ENCODE data around the gene ANKRD16. TPM values are rescaled to one million over a fixed set of nuclear protein-coding genes. Genes with fewer than 3 reads are reported as not detected.

The ANKRD16 gene
- total RNA-seq, 4 donors from 2014 or later, result 8.0 to 19.8 (median 13.1) TPM

- 77 to 78% methylated on average over 7 of the region's 7 CpGs for WGBS, 2 donors
- intact Hi-C loops (cut with DNase I), result no loop called here
Measured at GRCh38 chr10:5891009-5891408, 1.3 kb upstream of the ANKRD16 start.

GRCh38 chr10:5890452-5890915 is 791 bp upstream of the ANKRD16 start:
- Histone ChIP-seq H3K4me1 (peaks cover 17 to 23% of the 10 kb centered on the region in 2 donors), H3K4me3 (replicated peaks in 1 of 3) (peak overlapping the region; percentile 20 to 91 (median 65)), H3K36me3 (peaks cover 7 to 9% of the 10 kb centered on the region in 2 donors), H3K27me3 (no peaks in the 10 kb centered on the region), H3K27ac (peak overlapping the region in 2 of 3 donors; percentile 37 to 65), H3K9me3 (no peaks in the 10 kb centered on the region)
- intact Hi-C loops (cut with DNase I), result no loop called here
- 2 to 4% methylated on average over 6 to 25 of the region's 40 CpGs for WGBS, 2 donors
- peak in 1 of 2 donors; percentile 6 for DNase-seq
- no peak for TF ChIP-seq CTCF (IDR thresholded peaks at IDR 0.05)
- no peak for TF ChIP-seq POLR2A (IDR thresholded peaks at IDR 0.05)

More at GRCh38 chr10:5891009-5891408, 1.3 kb upstream of the ANKRD16 start:
- H3K27me3 ChIP-seq, result no peaks in the 10 kb centered on the region
- peaks cover 4 to 9% of the 10 kb centered on the region in 2 donors for H3K36me3 ChIP-seq
- peaks cover 17 to 23% of the 10 kb centered on the region in 2 donors for H3K4me1 ChIP-seq
- H3K27ac ChIP-seq, result peak overlapping the region in 1 of 3 donors; percentile 65
- DNase-seq, result no peak
- no peak for TF ChIP-seq POLR2A (IDR thresholded peaks at IDR 0.05)
- TF ChIP-seq CTCF (IDR thresholded peaks at IDR 0.05), result no peak
- H3K9me3 ChIP-seq, result no peaks in the 10 kb centered on the region
- peak overlapping the region; percentile 20 to 91 (median 65) for H3K4me3 ChIP-seq (replicated peaks in 1 of 3)

- H3K9me3 ChIP-seq, result no peaks in the 10 kb centered on the region
- peak overlapping the region; percentile 88 to 96 (median 91) for H3K4me3 ChIP-seq (replicated peaks in 1 of 3)
- WGBS, 2 donors, result 2 to 3% methylated on average over 9 to 10 of the region's 80 CpGs
- intact Hi-C loops (cut with DNase I), result loop anchor here (5.0 kb wide), 1 partner anchor 72 kb away; no protein-coding TSS in a partner anchor
- H3K4me1 ChIP-seq, result peaks cover 17 to 23% of the 10 kb centered on the region in 2 donors
- TF ChIP-seq CTCF (IDR thresholded peaks at IDR 0.05) (peak in 1 of 6 experiments; percentile 20), POLR2A (IDR thresholded peaks at IDR 0.05) (no peak)
- H3K27ac ChIP-seq, result peak overlapping the region in 2 of 3 donors; percentile 41 to 47
- H3K36me3 ChIP-seq, result peaks cover 0 to 11% of the 10 kb centered on the region in 2 donors
- no peaks in the 10 kb centered on the region for H3K27me3 ChIP-seq
- DNase-seq, result peak; percentile 37 to 42
Measured at GRCh38 chr10:5888843-5889623, 660 bp downstream of the ANKRD16 start.

GRCh38 chr10:5888351-5888750 is 1.3 kb downstream of the ANKRD16 start:
- H3K36me3 ChIP-seq, result peaks cover 5 to 17% of the 10 kb centered on the region in 2 donors
- H3K4me3 ChIP-seq (replicated peaks in 1 of 3), result peak overlapping the region in 2 of 3 donors; percentile 88 to 91
- TF ChIP-seq POLR2A (IDR thresholded peaks at IDR 0.05), result no peak
- TF ChIP-seq CTCF (IDR thresholded peaks at IDR 0.05), result no peak
- no peak overlapping the region for H3K27ac ChIP-seq
- 27 to 31% methylated on average over 10 of the region's 10 CpGs for WGBS, 2 donors
- H3K9me3 ChIP-seq, result no peaks in the 10 kb centered on the region
- intact Hi-C loops (cut with DNase I), result loop anchor here (5.0 kb wide), 1 partner anchor 71 kb away; no protein-coding TSS in a partner anchor
- no peaks in the 10 kb centered on the region for H3K27me3 ChIP-seq
- peaks cover 17 to 23% of the 10 kb centered on the region in 2 donors for H3K4me1 ChIP-seq
- DNase-seq, result no peak

GRCh38 chr10:5887641-5888040 is 2.1 kb downstream of the ANKRD16 start:
- intact Hi-C loops (cut with DNase I), result loop anchor here (5.0 kb wide), 1 partner anchor 70 kb away; no protein-coding TSS in a partner anchor
- WGBS, 2 donors, result 95 to 99% methylated on average over 7 to 8 of the region's 8 CpGs

More at GRCh38 chr10:5887641-5888040, 2.1 kb downstream of the ANKRD16 start:
- Histone ChIP-seq H3K4me3 (replicated peaks in 1 of 3) (no peak overlapping the region), H3K27ac (no peak overlapping the region), H3K9me3 (no peaks in the 10 kb centered on the region), H3K36me3 (peaks cover 12 to 23% of the 10 kb centered on the region in 2 donors), H3K4me1 (peaks cover 17 to 23% of the 10 kb centered on the region in 2 donors), H3K27me3 (no peaks in the 10 kb centered on the region)
- TF ChIP-seq POLR2A (IDR thresholded peaks at IDR 0.05) (no peak), CTCF (IDR thresholded peaks at IDR 0.05) (no peak)
- DNase-seq, result no peak
